HPDE6-E6E7 (cell line): ENCODE data around the gene EDAR.

ENCODE experiments used
- DNase-seq: peaks from one replicate; pipeline ENCODE4 v3.0.0; 2011; ENCODE audit warnings: missing footprints; ENCODE audit errors: extremely low spot score

The EDAR gene

DNA sequence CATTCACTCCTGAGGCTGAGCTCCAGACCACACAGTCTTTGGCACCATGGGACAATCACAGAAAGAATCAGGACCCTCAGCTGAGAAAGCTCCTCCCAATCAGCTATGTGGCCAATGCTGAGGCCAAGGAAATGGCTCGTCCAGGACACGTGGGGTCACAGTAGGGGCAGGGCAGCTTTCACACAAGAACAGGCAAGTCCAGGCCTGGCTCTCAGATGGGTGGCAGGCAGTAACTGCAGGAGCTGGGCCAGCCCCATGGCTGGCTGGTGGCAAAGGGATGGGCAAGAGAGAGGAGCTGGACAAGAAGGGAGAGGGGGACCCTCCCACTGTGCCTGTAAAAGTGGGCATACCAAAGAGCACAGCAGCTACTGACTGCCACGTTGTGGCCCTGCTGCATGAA, 12.2 kb upstream of the EDAR start:
- DNase-seq, result peak; percentile 64

DNA sequence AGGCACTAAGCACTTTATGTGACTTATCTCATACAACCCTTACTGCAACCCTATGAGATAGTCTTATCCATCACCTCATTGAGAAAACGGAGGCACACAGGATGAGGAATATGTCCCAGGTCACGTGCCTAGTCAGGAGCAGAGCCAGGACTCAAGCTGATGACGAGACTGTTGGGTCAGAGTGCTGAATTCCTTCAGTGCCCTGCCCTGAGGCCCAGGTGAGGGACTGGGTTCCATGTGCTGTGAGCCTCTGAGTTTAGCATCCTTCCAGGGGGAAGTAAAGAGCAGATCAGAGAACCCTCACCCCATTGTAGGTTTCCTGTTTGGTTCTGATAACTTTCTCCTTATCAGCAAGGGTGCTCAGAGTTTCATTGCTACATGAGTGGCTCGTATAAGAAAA, 11.7 kb upstream of the EDAR start:
- no peak for DNase-seq

DNA sequence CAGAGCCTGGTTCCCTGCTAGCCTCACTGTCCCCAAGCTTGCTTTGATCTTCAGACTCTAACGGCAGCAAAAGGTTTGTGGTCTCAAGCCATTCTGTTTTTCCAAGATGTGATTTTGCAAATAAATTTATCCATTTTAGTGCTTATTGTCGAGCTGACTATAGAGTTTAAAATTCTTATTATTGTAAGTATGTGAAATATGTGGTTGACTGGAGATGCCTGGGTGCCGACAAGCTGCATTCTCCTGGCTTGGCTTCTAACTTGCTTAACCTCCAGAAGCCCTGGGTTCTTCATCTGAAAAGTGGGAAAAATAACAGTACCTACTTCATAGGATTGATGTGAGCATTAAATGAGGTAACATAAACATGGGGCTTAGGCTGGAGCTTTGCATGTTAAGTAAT, 9.9 kb upstream of the EDAR start:
- DNase-seq, result no peak

DNA sequence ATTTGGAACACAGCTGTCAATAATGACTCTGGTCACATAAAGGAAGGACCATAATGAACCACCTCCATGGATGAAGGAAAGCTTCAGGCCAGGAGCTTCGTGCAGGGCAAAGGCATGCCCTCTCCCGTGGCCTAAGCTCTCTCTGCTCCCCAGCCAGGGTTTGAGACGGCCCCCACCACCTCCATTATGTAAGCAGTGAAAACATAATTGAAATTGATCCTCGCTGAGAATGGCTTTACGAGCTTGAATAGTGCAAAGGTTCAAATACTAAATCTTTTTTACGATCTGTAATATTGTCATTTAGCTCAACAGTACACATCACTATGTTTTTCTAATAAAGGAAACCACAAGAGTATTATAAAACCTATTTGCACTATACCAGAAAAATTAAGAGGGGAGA, 5.2 kb upstream of the EDAR start:
- DNase-seq, result no peak

DNA sequence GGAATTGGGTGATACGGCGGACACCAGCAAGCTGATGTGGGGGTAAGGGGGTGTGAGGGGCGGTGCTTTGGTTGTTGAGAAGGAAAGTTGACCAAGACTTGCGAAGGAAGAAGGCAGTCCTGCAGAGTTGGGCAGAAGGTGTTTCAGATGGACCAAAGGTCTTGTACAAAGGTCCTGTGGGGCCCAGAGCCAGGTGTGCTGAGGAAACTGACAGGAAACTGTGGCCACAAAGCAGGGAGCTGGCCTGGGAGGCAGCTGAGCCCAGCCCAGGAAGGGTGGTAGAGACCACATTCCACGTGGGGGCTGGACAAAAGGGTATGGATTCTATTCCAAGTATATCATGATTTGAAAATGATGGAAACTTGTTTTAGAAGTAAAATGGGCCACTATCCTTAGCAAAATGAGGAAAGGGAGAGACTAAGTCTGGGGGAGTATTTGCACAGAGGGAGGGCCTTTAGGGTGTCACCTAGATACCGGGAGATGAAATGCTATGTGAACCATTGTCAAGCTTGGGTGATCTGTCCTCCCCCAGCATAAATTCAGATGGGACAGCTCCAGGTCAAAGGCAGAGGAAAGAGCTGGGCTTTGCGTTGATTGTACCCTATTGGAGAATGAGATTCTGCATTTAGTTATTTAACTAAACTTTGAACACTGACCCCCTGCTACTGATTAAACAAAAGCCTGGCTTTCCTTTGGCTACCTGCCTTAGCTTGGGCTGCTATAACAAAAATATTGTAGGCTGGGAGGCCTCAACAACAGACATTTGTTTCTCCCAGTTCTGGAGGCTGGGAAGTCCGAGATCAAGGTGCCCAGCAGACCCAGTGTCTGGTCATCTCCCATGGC, 4.3 kb upstream of the EDAR start:
- DNase-seq, result no peak

DNA sequence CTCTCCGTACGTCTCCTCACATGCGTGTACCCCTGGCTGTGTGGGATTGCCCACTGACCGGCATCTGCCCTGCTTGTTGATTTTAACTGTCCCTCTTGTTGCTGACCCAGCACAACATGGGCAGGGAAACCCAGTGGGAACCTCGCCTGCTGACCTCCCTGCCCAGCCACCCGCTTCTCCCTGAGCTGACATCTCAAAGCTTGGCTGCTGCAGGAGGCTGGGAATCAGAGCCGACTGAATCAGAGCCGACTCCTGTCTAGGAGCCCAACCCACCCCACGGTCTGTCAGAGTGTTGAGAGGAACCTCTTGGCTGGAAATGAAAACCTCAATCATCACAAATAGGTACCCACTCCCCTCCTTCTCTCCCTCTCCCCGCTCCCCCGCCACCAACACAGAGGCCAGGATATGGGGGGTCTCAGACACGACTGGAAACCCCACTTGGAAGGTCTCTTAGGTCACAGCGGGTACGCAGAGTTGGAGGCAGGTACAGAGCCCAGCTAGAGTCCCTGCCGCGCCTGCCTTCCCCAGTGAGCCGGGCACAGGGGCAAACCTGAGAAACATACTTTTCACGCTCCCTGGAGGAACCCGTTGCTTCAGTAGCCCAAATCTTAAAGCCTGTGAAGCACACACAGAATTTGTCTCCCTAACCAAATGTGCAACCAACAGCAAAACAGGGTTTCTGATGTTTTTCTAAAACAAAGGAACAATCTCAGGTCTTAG, 784 bp downstream of the EDAR start:
- DNase-seq, result no peak

DNA sequence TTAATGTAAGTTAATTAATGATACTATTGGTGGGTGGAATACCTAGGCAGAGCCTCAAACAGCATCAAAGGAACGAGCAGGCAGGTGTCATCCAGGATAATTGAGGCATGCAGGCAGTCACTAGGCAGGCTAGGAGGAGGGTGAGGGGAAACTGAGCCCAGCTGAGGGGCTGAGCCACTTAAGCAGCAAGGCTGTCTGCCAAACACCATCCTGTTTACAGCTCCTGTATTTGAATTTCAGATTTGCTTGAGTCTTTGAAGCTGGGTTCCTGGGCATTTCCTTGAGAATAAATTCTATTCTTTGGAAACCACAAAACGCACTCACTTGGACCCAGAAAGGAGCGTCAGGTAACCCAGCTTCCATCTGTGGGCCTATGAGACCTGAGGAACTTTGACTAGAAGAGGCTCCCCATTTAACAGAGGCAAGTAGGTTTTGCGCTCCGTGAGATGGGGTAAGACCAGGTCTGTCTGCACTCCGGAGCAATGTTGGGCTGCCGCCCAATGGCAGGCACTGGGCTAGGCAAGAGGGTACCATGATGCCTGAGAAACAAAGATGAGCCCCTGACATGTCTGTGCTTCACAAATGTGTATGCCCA, 2.0 kb downstream of the EDAR start:
- DNase-seq, result no peak

DNA sequence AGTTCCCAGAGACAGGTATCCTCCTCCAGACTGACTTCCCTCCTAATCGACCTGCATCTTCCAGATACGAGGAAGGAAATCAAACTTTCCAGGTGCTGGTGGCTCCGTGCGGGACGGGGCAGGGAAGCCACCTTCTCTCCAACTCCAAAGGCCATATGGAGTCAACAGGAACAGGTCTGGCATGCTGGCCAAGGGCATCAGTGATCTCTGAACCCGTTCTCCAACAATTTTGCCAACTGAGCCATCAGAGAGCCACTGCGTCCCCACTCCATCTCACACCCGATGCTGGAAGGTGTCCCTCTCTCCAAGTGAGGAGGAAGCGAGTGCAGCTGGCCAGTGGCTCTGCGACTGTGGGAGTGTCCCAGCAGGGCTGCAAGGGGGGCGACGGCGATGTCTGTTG, 5.4 kb downstream of the EDAR start:
- no peak for DNase-seq

DNA sequence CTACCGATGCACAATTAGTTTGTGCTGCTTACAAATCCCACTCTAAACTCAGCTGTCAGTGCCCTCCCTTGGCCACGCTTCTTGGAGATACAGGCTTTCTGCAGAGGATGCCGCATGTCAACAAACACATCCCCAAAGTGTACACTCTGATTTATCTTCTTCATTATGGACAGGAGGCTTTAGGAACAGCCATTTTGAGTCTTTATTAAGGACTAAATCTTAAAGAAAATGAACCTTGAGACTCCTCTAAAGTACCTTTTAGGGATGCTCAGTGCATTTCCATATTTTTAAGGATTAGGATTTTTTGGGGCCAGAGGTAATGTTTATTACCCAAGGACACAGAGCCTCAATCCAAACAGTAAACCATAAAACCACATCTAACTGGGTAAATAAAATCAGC, 6.0 kb downstream of the EDAR start:
- no peak for DNase-seq

DNA sequence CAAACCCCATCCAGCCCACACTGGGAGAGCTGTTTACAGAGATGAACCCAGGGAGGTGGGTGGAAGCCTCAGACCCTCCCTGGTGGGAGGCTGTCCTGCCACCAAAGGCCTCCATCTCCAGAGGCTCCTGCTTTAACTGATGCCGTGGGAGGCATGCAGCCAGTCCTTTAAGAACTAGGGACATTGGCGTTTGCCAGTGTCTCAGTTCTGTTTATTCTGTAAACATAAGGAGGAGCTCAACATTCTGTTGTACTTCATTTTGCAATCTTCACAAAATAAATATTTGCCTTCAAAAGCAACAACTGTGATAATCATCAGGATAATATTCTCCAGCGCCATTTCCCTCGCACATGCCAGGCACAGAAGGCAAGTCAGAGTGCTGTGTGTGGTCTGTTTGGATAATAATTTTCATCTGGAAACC, 6.8 kb downstream of the EDAR start:
- DNase-seq, result no peak

DNA sequence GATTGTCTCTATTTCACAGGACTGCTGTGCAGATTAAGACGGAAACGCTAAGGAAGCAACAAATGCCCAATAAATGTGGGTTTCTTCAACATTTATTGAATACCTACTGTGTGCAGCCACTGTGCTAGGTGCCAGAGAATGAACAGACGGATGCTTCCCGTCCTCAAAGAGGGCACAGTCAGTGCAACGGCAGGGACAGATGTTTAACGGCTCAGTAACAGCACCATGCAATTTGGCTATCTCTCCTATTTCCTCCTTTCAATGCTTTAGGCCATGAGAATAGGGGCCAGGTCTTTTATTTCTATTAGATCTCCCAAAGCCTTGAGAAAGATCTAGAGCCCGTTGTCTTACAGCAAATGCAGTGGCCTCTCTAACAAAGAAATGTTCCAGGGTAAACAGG, 7.2 kb downstream of the EDAR start:
- no peak for DNase-seq

DNA sequence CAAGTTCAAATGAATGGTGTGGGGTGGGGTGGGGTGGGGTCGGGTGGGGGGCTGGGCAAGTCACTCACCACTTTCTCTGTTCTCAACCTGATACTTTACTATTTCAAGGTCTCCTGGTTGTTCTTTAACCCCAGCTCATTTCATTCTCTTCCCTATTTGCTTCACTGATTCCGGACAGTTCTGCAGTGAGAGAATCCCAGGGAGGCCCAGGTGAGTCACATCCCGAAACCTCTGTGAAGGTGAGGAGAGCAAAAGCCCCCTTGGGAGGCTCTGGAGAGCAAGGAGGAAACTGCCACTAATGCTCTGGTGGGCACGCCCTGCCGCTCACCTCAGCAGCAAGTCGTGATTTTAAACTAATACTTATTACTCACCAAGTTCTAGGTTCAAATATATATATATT, 8.9 kb downstream of the EDAR start:
- DNase-seq, result no peak

DNA sequence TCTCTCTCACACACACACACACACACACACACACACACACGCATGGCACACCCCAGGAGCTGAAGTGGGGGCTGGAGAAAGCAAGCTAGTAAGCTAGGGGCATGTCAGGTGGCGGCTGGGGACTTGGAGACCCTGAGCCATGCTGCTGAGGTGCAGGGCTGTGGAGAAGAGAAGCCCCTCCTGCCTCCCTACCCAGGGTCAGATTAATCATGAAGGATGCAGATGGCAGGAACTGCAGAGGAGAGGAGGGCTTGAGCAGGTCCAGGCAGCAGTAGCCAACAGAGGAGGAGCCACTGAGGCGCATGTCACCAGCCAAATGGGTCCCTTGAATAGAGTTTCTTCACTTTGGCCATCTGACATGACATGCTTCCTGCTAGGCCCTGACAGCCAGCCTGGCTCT, 9.6 kb downstream of the EDAR start:
- DNase-seq, result no peak

DNA sequence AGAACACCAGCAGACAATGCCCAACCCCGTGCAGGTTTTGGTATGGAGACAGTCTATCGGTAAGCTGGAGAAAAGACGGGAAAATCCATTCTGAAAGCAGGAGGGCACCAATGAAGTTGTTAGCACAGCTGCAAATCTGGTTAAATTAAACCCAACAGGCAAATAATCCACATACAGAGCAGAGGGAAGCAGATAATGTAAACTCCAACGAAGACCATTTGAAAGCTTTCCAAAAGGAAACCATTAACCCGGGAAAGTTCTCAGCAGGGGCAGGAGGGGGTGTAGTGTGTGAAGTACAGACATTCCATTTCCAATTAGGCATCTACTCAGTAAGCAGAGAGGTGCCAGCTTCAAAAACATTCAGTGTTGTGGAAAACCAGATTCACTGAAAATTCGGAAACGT, 10.3 kb downstream of the EDAR start:
- DNase-seq, result no peak

DNA sequence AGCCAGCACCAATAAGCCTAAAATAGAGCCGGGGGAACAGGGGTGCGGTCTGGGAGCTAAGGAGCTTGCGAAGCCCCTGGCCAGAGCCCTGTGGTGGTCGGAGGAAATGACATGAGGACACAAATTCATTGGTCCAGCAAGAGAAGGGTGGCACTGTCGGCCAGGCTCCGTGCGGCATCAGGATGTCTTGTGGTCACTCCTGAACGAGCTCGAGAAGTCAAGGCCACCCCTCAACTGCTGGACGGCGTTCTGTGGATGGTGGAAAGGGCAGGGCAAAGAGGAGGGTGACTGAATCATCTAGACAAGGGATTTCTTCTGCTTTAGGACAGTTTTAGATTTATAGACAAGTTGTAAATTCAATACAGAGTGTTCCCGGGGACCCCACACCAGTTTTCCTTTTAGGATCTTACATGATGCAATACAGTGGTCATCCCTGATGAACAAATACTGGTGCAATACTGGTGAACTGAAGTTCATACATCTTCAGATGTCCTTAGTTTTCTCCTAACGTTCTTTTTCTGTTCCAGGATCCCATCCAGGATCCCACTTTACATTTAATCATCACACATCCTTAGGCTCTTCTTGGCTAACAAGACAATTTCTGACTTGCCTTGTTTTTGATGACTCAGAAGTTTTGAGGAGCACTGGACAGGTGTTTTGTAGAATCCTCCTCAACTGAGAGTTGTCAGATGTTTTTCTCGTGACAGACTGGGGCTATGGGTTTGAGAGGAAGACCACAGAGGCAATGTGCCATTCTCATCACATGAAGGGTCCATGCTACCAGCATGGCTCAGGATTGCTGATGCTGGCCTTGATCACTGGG, 13.2 kb downstream of the EDAR start:
- no peak for DNase-seq

DNA sequence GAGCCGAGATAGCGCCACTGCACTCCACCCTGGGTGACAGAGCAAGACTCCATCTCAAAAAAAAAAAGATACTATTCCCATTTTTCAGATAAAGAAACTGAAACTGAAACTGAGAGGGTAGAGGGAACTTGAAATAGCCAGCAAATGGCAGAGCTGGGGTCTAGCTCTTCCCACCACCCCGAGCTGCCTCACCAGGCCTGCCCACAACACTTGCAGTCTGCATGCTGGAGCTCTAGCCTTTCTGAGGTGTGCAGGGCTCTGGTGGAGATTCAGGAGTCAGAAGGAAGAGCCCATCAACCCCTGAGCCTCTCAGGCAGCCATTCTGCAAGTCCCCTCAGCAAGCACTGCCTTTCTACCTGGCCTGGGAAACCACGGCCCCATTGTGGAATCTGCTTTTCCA, 14.3 kb downstream of the EDAR start:
- DNase-seq, result no peak

DNA sequence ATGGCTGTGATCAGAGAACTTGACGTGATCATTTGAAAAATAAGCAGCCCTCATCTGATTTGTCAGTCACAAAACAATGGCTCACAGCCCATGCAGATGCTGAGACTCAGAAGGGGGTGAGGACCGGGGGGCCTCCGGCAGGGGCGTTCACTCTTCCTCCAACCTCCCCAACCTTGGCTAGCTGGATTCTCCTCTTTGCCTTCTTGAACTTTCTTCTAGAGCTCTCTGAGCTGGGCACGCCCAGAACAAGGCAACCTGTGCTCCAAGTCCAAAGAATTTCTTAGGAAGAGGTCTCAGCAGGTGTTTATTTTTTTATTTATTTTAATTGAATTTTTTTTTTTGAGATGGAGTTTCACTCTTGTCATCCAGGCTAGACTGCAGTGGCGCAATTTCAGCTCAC, 16.4 kb downstream of the EDAR start:
- no peak for DNase-seq

DNA sequence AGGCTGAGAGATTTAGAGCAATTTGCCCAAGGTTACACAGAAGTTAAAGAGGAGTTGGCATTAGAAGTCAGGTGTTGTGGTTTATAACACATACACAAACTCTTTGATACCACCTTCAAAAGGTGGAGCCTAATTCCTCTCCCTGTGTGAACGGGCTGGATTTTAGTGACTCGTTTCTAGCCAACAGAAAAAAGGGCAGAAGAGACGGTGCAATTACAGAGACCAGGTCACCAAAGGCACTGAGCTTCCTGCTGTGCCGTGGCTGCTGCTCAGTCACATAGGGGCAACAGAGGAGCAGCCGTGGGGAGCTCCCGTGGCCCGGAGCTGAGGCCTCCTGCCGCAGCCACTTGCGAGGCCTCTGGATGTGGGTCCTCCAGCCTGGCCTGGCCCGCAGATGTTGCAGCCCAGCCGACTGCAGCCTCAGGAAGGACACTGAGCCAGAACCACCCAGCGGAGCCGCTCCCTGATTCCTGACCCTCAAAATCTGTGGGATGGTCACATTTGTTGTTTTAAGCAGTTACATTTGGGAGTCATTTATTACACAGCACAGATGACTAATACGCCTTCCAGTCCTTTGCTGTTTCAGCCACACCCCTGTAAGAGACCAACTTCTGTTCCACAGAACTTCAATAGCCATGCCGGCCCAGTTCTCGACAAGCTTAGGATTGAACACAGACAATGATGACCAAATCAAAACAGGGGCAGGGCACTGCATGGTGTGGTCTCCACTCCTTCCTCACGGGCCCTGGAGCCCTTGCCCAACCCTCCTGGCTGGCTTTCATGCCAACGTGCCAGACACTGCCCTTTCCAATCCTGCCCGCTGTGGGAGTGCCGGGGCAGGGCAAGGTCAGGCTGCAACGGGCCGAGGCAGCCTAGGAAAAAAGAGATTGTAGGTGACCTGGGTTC, 17.1 kb downstream of the EDAR start:
- DNase-seq, result peak; percentile 85

DNA sequence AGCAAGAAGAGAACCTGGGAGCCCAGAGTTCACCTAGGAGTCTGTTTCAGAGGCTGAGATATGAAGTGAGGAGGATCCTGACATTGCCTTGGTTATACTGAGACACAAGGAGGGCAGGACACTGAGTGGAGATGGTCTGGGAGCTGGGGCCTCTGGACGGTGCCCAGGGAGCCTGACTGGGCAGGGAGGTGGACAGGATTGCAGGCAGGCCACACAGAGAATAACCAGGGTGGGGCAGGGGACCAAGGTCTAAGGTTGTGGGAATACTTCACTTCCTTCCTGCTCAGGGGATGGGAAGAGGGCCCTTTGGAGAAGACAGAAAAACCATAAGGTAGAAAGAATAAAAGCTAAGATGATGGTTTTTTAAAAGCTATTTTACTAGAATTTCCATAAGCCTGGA, 18.7 kb downstream of the EDAR start:
- DNase-seq, result no peak

DNA sequence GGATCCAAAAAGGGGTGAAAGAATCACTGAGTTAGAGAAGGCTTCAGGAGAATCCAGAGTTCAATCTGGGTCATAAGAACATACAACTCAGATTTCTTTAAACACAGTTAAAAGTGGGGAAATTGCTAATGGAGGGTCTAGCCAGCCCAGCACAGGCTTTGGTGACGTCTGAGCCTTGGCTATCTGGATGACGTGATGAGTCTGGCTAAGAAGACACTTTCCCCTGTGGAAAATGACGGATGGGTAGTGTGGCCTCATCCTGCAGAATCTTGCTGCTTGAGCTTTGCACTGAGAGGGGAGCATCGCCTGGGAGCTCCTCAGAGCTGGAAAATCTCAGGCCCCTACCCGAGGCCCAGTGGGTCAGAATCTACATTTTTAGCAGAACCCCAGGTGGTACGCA, 19.2 kb downstream of the EDAR start:
- no peak for DNase-seq

DNA sequence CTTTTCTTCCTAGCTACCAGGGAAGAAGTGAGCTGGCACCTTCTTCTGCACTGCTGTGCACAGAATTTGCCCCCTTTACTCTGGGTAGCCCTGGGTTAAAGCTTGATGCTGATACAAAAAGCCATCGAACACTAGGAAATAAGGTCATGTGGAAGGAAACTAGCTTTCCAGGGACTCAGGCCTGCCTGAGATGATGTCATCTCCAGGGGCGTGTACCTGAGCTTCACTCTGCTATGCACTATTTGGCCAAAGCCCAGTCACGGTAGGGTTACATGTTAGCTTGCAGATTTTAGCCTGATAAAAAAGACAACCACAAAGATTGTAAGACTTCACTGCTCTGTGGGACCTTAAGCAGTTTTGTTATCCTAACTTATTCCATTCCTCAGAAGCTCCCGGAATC, 20.4 kb downstream of the EDAR start:
- DNase-seq, result peak; percentile 75
